ENCODE measurements around the gene VSX2.

- TF ChIP-seq POLR2AphosphoS5 (IDR thresholded peaks at IDR 0.05; ENCODE audit: low read depth, low read length) = no peak
- TF ChIP-seq REST (IDR thresholded peaks at IDR 0.05; ENCODE audit: insufficient read depth in 1 of 2, low read depth in 2 of 2, low read length in 2 of 2) = no peak
These were observed 16.0 kb downstream of the VSX2 start for GRCh38 chr14:74255281-74255680.

All from PFSK-1 (cell line).